Neural cell (in vitro differentiated cells): ENCODE data around the gene MDGA2.

Source experiments
- EZH2 ChIP-seq: fragments of 200-600, 300-800 bp; shearing (Covaris generic), sonication (generic); IDR thresholded peaks from 2 replicates; pipeline ENCODE4 v1.6.1; 2014; ENCODE audit warnings: antibody characterized with exemption, low read length, borderline replicate concordance, mild to moderate bottlenecking; ENCODE audit not compliant: insufficient read depth, poor library complexity, severe bottlenecking
- MXI1 ChIP-seq: fragments of 450-650 bp; conservative IDR thresholded peaks from 2 replicates; pipeline ENCODE4 v1.6.1; 2014; ENCODE audit warnings: antibody characterized with exemption, mild to moderate bottlenecking; ENCODE audit not compliant: poor library complexity, severe bottlenecking
- TF ChIP-seq, protein P1 (sequence below): fragments of 450-650 bp; IDR thresholded peaks from 2 replicates; pipeline ENCODE4 v1.5.1; 2014; ENCODE audit warnings: antibody characterized with exemption, mild to moderate bottlenecking, moderate library complexity; ENCODE audit not compliant: poor library complexity, severe bottlenecking

- TF ChIP-seq, protein P1, sequence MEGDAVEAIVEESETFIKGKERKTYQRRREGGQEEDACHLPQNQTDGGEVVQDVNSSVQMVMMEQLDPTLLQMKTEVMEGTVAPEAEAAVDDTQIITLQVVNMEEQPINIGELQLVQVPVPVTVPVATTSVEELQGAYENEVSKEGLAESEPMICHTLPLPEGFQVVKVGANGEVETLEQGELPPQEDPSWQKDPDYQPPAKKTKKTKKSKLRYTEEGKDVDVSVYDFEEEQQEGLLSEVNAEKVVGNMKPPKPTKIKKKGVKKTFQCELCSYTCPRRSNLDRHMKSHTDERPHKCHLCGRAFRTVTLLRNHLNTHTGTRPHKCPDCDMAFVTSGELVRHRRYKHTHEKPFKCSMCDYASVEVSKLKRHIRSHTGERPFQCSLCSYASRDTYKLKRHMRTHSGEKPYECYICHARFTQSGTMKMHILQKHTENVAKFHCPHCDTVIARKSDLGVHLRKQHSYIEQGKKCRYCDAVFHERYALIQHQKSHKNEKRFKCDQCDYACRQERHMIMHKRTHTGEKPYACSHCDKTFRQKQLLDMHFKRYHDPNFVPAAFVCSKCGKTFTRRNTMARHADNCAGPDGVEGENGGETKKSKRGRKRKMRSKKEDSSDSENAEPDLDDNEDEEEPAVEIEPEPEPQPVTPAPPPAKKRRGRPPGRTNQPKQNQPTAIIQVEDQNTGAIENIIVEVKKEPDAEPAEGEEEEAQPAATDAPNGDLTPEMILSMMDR: no peak
- no peak for TF ChIP-seq EZH2
- no peak for TF ChIP-seq MXI1
These were observed 148.7 kb downstream of the MDGA2 start for GRCh38 chr14:47526591-47527244.
